HCT116 (cell line): ENCODE results near the gene TARBP2. TPM values are rescaled to one million over a fixed set of nuclear protein-coding genes. Genes with fewer than 3 reads are reported as not detected.

Experiments
- ATAC-seq: fragments of 200-7000 bp; cut with Tn5 transposase; 2 replicates; pipeline ENCODE4 v1.9.1; 2020; ENCODE audit warnings: mild to moderate bottlenecking, moderate library complexity
- BruUV-seq: library from RNA; stranded (reverse); fragments of 400-500 nt; replicated peaks from 2 replicates; lab custom pipeline; 2021; lab: Mats Ljungman, UMichigan
- CTCF ChIA-PET: fragments of 300-600 bp; sonication (Branson Sonifier 250); formaldehyde crosslinking; loops from one replicate; lab custom pipeline; 2021; ENCODE audit warnings: antibody characterized with exemption; lab: Charles Lee
- POLR2A ChIA-PET: fragments of 300-600, 350-600 bp; sonication (Branson Sonifier 250); formaldehyde crosslinking; loops from one replicate; lab custom pipeline; 2021; ENCODE audit warnings: antibody characterized with exemption; lab: Charles Lee
- RAD21 ChIA-PET, 2 experiments: fragments of 300-600 bp; sonication (Branson Sonifier 250); formaldehyde crosslinking; loops; one replicate each; lab custom pipeline; 2023; ENCODE audit warnings: low total read pairs in 2 of 2; ENCODE audit not compliant: uncharacterized antibody in 2 of 2, unreplicated experiment in 2 of 2, low non-redundant PET in 1 of 2; lab: Charles Lee
- DNase-seq: peaks from one replicate; pipeline ENCODE4 v3.0.0-alpha.2; 2010; ENCODE audit warnings: low read depth, low spot score
- H2AFZ ChIP-seq: fragments of 200-600 bp; shearing (Covaris generic), sonication (generic); 2 replicates; pipeline ENCODE4 v1.6.1; 2017; ENCODE audit warnings: low read depth, mixed run types, mixed read lengths, antibody characterized with exemption, low read length; ENCODE audit not compliant: poor library complexity, severe bottlenecking
- H3K27ac ChIP-seq: 2 replicates; pipeline ENCODE4 v1.5.1; 2012; ENCODE audit warnings: low read depth, low read length
- H3K27me3 ChIP-seq: fragments of 200-600 bp; sonication (generic); 2 replicates; pipeline ENCODE4 v1.6.1; 2016; ENCODE audit warnings: mixed run types, low read length, mixed read lengths; ENCODE audit not compliant: insufficient read depth
- H3K36me3 ChIP-seq, 2 experiments: fragments of 200-500 bp in 1 of 2; fragments of 200-600 bp in 1 of 2; sonication (Bioruptor generic) in 1 of 2; sonication (generic) in 1 of 2; 2 replicates each; pipeline versions ENCODE4 v1.5.1 to v1.6.1; 2014 to 2016; ENCODE audit warnings: low read length in 2 of 2, inconsistent platforms in 1 of 2, mixed read lengths in 1 of 2, mixed run types in 1 of 2; ENCODE audit not compliant: insufficient read depth in 2 of 2, control insufficient read depth in 1 of 2
- H3K4me1 ChIP-seq, 2 experiments: fragments of 200-600 bp in 1 of 2; sonication (generic) in 1 of 2; 2 replicates each; pipeline versions ENCODE4 v1.5.1 to v1.6.1; 2012 to 2017; ENCODE audit warnings: low read length in 2 of 2, inconsistent platforms in 1 of 2, mild to moderate bottlenecking in 1 of 2, mixed read lengths in 1 of 2, mixed run types in 1 of 2, moderate library complexity in 1 of 2; ENCODE audit not compliant: insufficient read depth in 2 of 2, control insufficient read depth in 1 of 2
- H3K4me2 ChIP-seq: fragments of 200-600 bp; sonication (generic); 2 replicates; pipeline ENCODE4 v1.6.1; 2017; ENCODE audit warnings: mixed run types, low read length, mixed read lengths
- H3K4me3 ChIP-seq, 2 experiments: fragments of 200-600 bp in 1 of 2; sonication (generic) in 1 of 2; replicated peaks in 1 of 2; 2 replicates each; pipeline ENCODE4 v1.5.1; 2011 to 2016; ENCODE audit warnings: low read length in 2 of 2, control low read depth in 1 of 2, low read depth in 1 of 2, mild to moderate bottlenecking in 1 of 2, mixed read lengths in 1 of 2, mixed run types in 1 of 2
- H3K79me2 ChIP-seq: fragments of 200-600 bp; sonication (generic); 2 replicates; pipeline ENCODE4 v1.6.1; 2017; ENCODE audit warnings: mild to moderate bottlenecking, mixed run types, low read length, moderate library complexity, mixed read lengths; ENCODE audit not compliant: insufficient read depth
- H3K9ac ChIP-seq: fragments of 200-600 bp; sonication (generic); 2 replicates; pipeline ENCODE4 v1.6.1; 2016; ENCODE audit warnings: low read length, mixed read lengths
- H3K9me2 ChIP-seq: fragments of 200-600 bp; sonication (generic), shearing (Covaris generic); 2 replicates; pipeline ENCODE4 v1.6.1; 2017; ENCODE audit warnings: mixed run types, mild to moderate bottlenecking, moderate library complexity; ENCODE audit not compliant: insufficient read depth
- H3K9me3 ChIP-seq, 2 experiments: fragments of 200-500 bp in 1 of 2; fragments of 200-600 bp in 1 of 2; sonication (Bioruptor generic) in 1 of 2; sonication (generic) in 1 of 2; 2 replicates each; pipeline ENCODE4 v1.6.1; 2014 to 2017; ENCODE audit warnings: low read length in 2 of 2, mixed read lengths in 2 of 2, inconsistent platforms in 1 of 2, low read depth in 1 of 2, mild to moderate bottlenecking in 1 of 2, mixed run types in 1 of 2, moderate library complexity in 1 of 2; ENCODE audit not compliant: control insufficient read depth in 1 of 2, insufficient read depth in 1 of 2
- H4K20me1 ChIP-seq: fragments of 200-600 bp; sonication (generic), shearing (Covaris generic); 2 replicates; pipeline ENCODE4 v1.6.1; 2017; ENCODE audit warnings: mixed run types, mild to moderate bottlenecking, moderate library complexity; ENCODE audit not compliant: insufficient read depth
- ATF3 ChIP-seq: IDR thresholded peaks from 2 replicates; pipeline ENCODE4 v1.6.1; 2012
- CEBPB ChIP-seq: IDR thresholded peaks from 2 replicates; pipeline ENCODE4 v1.6.1; 2012; ENCODE audit warnings: low read depth
- CTCF ChIP-seq, 3 experiments: fragments of 200-600 bp in 1 of 3; sonication (generic) in 1 of 3; IDR thresholded peaks in 2 of 3; conservative IDR thresholded peaks in 1 of 3; 2 replicates each; pipeline ENCODE4 v1.5.1; 2012 to 2017; ENCODE audit warnings: low read depth in 2 of 3, low read length in 2 of 3, antibody characterized with exemption in 1 of 3, borderline replicate concordance in 1 of 3, control low read depth in 1 of 3, mild to moderate bottlenecking in 1 of 3, mixed read lengths in 1 of 3, mixed run types in 1 of 3, moderate library complexity in 1 of 3; ENCODE audit not compliant: insufficient read depth in 1 of 3
- ELF1 ChIP-seq: IDR thresholded peaks from 2 replicates; pipeline ENCODE4 v1.6.1; 2012; ENCODE audit warnings: low read depth, borderline replicate concordance
- FOSL1 ChIP-seq: IDR thresholded peaks from 2 replicates; pipeline ENCODE4 v1.6.1; 2012; ENCODE audit warnings: low read depth
- JUND ChIP-seq: IDR thresholded peaks from 2 replicates; pipeline ENCODE4 v1.6.1; 2012
- POLR2A ChIP-seq: IDR thresholded peaks from 2 replicates; pipeline ENCODE4 v1.7.0; 2011; ENCODE audit warnings: borderline replicate concordance; ENCODE audit not compliant: insufficient read depth, insufficient read length; ENCODE audit errors: extremely low read depth
- RAD21 ChIP-seq: IDR thresholded peaks from 2 replicates; pipeline ENCODE4 v1.6.1; 2012; ENCODE audit warnings: low read depth, mild to moderate bottlenecking
- REST ChIP-seq: IDR thresholded peaks from 2 replicates; pipeline ENCODE4 v1.6.1; 2012; ENCODE audit warnings: low read depth
- SIN3A ChIP-seq: IDR thresholded peaks from 2 replicates; pipeline ENCODE4 v1.6.1; 2012; ENCODE audit warnings: low read depth
- SRF ChIP-seq: IDR thresholded peaks from 2 replicates; pipeline ENCODE4 v1.6.1; 2012; ENCODE audit warnings: low read depth
- ZFX ChIP-seq: fragments of 450-650 bp; IDR thresholded peaks from 2 replicates; pipeline ENCODE4 v1.6.1; 2017
- ZNF274 ChIP-seq: fragments of 200-500 bp; sonication (Bioruptor generic); IDR thresholded peaks from 2 replicates; pipeline ENCODE4 v1.6.1; 2014; ENCODE audit warnings: mild to moderate bottlenecking, low read depth, low read length, inconsistent platforms
- intact Hi-C: fragments of 100-400 bp; cut with micrococcal nuclease; formaldehyde crosslinking; loops from 2 replicates; pipeline ENCODE4 v1.10.0; 2022
- total RNA-seq: library from RNA; stranded (reverse); gene quantifications from one replicate; pipeline ENCODE4 v1.2.1, GENCODE V29; 2021; ENCODE audit not compliant: unreplicated experiment

Gene TARBP2
- total RNA-seq, 1 experiment from 2014 or later: 40.1 TPM

- CTCF ChIA-PET: no interaction called here
- Histone ChIP-seq H4K20me1 (peaks cover 46% of the 10 kb centered on the region; the same call in 1 of the 2 replicates), H3K36me3 (peaks cover 62 to 82% of the 10 kb centered on the region in 2 experiments), H2AFZ (no peak overlapping the region), H3K9me3 (no peaks in the 10 kb centered on the region), H3K27me3 (no peaks in the 10 kb centered on the region), H3K4me3 (no peak overlapping the region), H3K4me1 (peaks cover 0 to 36% of the 10 kb centered on the region in 2 experiments; a peak in 2 of 4 replicates), H3K79me2 (peaks cover 64% of the 10 kb centered on the region), H3K27ac (no peak overlapping the region), H3K9me2 (no peaks in the 10 kb centered on the region), H3K4me2 (no peak overlapping the region), H3K9ac (no peak overlapping the region)
- DNase-seq (no peak), ATAC-seq (no peak)
- POLR2A ChIA-PET: no interaction called here
- no TSS peak for BruUV-seq
- RAD21 ChIA-PET: no interaction called here
- TF ChIP-seq ZNF274: no peak
- intact Hi-C loops: no loop called here
Measured at GRCh38 chr12:53479331-53479730, 21.8 kb upstream of the TARBP2 start.

- no peak overlapping the region for H3K4me2 ChIP-seq
- POLR2A ChIA-PET: no interaction called here
- no TSS peak for BruUV-seq
Measured at GRCh38 chr12:53480491-53481442, 20.3 kb upstream of the TARBP2 start.

More at GRCh38 chr12:53480491-53481442, 20.3 kb upstream of the TARBP2 start:
- H3K79me2 ChIP-seq: peaks cover 50% of the 10 kb centered on the region
- peaks cover 0 to 36% of the 10 kb centered on the region in 2 experiments; a peak in 2 of 4 replicates for H3K4me1 ChIP-seq
- H3K27me3 ChIP-seq: no peaks in the 10 kb centered on the region
- no peak overlapping the region for H3K4me3 ChIP-seq
- intact Hi-C loops: no loop called here
- RAD21 ChIA-PET: no interaction called here
- H3K9me2 ChIP-seq: no peaks in the 10 kb centered on the region
- no peak overlapping the region for H3K9ac ChIP-seq
- ATAC-seq: no peak
- TF ChIP-seq SRF (no peak), FOSL1 (no peak), ELF1 (no peak), ZNF274 (no peak), CEBPB (no peak), RAD21 (no peak), CTCF (IDR thresholded peaks at IDR 0.05 in 2 of 3, conservative IDR thresholded peaks at IDR 0.05 in 1 of 3; ENCODE audit: borderline replicate concordance in 1 of 3, insufficient read depth in 1 of 3, low read depth in 2 of 3, low read length in 2 of 3) (no peak), POLR2A (no peak), ZFX (no peak), REST (no peak), JUND (no peak), ATF3 (no peak), SIN3A (no peak)
- TF ChIP-seq, all 23 proteins: peak for 0
- no peak overlapping the region for H3K27ac ChIP-seq
- no peaks in the 10 kb centered on the region for H3K9me3 ChIP-seq
- peaks cover 55 to 77% of the 10 kb centered on the region in 2 experiments for H3K36me3 ChIP-seq
- H2AFZ ChIP-seq: no peak overlapping the region
- no peak for DNase-seq
- CTCF ChIA-PET: interaction anchor here (1.1 to 1.8 kb wide), 4 partner anchors 10 to 136 kb away, joined by 3 to 8 read pairs (median 3); no protein-coding TSS in a partner anchor
- H4K20me1 ChIP-seq: peaks cover 38% of the 10 kb centered on the region; the same call in 1 of the 2 replicates
